GM23338 (cell line): Measurements from ENCODE around the gene TMEM252.

Experiments used
- EZH2 ChIP-seq: fragments of 200-600 bp; sonication (generic); IDR thresholded peaks from one replicate; pipeline ENCODE4 v1.8.0; 2017; ENCODE audit warnings: antibody characterized with exemption, mild to moderate bottlenecking, low read depth; ENCODE audit not compliant: unreplicated experiment
- EZH2phosphoT487 ChIP-seq: fragments of 200-600 bp; sonication (generic); IDR thresholded peaks from one replicate; pipeline ENCODE4 v1.8.1; 2018; ENCODE audit warnings: antibody characterized with exemption; ENCODE audit not compliant: unreplicated experiment
- NANOG ChIP-seq: IDR thresholded peaks from 2 replicates; pipeline ENCODE4 v1.6.1; 2016; ENCODE audit warnings: antibody characterized with exemption, borderline replicate concordance
- POLR2AphosphoS5 ChIP-seq: IDR thresholded peaks from 2 replicates; pipeline ENCODE4 v1.6.1; 2016; ENCODE audit warnings: antibody characterized with exemption, low read depth
- TF ChIP-seq, protein P1 (sequence below), 2 experiments: fragments of 200-600 bp in 1 of 2; sonication (generic) in 1 of 2; conservative IDR thresholded peaks; 2 replicates each; pipeline versions ENCODE4 v1.5.1 to v1.6.1; 2016 to 2017; ENCODE audit warnings: antibody characterized with exemption in 2 of 2, low read depth in 2 of 2, mild to moderate bottlenecking in 2 of 2, moderate library complexity in 1 of 2

DNA sequence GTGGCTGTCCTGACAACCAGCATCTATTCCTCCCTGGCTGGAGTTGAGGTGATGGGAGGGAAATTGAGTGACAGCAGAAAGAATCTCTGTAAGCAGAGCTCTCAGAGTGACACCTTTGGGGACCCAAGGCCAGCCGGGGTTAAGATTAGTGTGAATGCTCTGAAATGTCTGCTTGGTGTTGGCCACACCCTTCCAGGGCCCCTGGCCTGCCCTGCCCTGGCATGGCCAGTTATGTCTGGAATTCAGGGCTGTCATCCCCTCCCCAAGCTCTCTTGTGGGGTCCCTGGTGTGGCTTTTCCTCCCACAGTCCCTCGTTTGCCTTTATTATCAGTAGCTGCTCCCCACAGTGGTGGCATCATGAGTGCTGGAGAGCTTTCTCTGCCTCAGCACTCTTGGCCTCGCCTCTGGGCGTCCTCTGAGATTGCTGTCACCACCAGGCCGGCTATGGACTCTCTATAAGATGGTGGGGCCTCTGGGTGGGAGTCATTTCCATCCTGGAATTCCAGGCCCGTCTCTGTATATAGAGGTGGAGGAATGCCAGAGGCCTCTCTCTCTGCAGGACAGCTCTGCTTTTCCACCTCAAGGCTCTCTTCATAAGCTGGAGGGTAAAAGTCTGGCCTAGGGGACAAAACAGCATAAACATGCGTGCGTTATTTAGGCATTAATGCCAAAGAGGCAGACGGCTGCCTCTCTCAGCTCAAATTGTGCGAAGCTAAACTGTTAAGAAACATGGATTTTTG lies 3.6 kb downstream of the TMEM252 start:
- TF ChIP-seq EZH2phosphoT487 (no peak), NANOG (no peak), POLR2AphosphoS5 (no peak), EZH2 (no peak)
- TF ChIP-seq, protein P1, sequence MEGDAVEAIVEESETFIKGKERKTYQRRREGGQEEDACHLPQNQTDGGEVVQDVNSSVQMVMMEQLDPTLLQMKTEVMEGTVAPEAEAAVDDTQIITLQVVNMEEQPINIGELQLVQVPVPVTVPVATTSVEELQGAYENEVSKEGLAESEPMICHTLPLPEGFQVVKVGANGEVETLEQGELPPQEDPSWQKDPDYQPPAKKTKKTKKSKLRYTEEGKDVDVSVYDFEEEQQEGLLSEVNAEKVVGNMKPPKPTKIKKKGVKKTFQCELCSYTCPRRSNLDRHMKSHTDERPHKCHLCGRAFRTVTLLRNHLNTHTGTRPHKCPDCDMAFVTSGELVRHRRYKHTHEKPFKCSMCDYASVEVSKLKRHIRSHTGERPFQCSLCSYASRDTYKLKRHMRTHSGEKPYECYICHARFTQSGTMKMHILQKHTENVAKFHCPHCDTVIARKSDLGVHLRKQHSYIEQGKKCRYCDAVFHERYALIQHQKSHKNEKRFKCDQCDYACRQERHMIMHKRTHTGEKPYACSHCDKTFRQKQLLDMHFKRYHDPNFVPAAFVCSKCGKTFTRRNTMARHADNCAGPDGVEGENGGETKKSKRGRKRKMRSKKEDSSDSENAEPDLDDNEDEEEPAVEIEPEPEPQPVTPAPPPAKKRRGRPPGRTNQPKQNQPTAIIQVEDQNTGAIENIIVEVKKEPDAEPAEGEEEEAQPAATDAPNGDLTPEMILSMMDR (conservative IDR thresholded peaks at IDR 0.05; ENCODE audit: low read depth in 2 of 2) = no peak
